GM23338 (cell line): ENCODE measurements around the gene LIFR. TPM values are rescaled to one million over a fixed set of nuclear protein-coding genes. Genes with fewer than 3 reads are reported as not detected.

Source experiments
- ATAC-seq: fragments of 200-7000 bp; cut with Tn5 transposase; 3 replicates; pipeline ENCODE4 v1.9.1; 2020
- DNase-seq: peaks from one replicate; pipeline ENCODE4 v3.0.0-alpha.2; 2015; ENCODE audit warnings: low spot score
- H2AFZ ChIP-seq: fragments of 200-600 bp; sonication (generic); 2 replicates; pipeline ENCODE4 v1.8.0; 2016; ENCODE audit warnings: antibody characterized with exemption, mild to moderate bottlenecking, moderate library complexity
- H3F3A ChIP-seq: fragments of 200-600 bp; sonication (generic); replicated peaks from 2 replicates; pipeline ENCODE4 v1.8.0; 2017; ENCODE audit warnings: antibody characterized with exemption, mixed run types, low read depth
- H3K27ac ChIP-seq: fragments of 200-600 bp; sonication (generic); 2 replicates; pipeline ENCODE4 v1.6.1; 2016; ENCODE audit warnings: low read depth
- H3K27me3 ChIP-seq: fragments of 200-600 bp; sonication (generic); 2 replicates; pipeline ENCODE4 v1.8.0; 2016; ENCODE audit warnings: mild to moderate bottlenecking, mixed run types, moderate library complexity; ENCODE audit not compliant: insufficient read depth
- H3K36me3 ChIP-seq: fragments of 200-600 bp; sonication (generic); 2 replicates; pipeline ENCODE4 v1.8.0; 2016; ENCODE audit warnings: mild to moderate bottlenecking; ENCODE audit not compliant: insufficient read depth
- H3K4me1 ChIP-seq: fragments of 200-600 bp; sonication (generic); 2 replicates; pipeline ENCODE4 v1.8.0; 2016; ENCODE audit warnings: mild to moderate bottlenecking, moderate library complexity; ENCODE audit not compliant: insufficient read depth
- H3K4me2 ChIP-seq: fragments of 200-600 bp; sonication (generic); 2 replicates; pipeline ENCODE4 v1.7.1; 2017; ENCODE audit warnings: mixed run types
- H3K4me3 ChIP-seq: fragments of 200-600 bp; sonication (generic); 2 replicates; pipeline ENCODE4 v1.6.1; 2016; ENCODE audit warnings: mixed run types
- H3K79me2 ChIP-seq: fragments of 200-600 bp; sonication (generic); replicated peaks from 2 replicates; pipeline ENCODE4 v1.8.0; 2017; ENCODE audit warnings: mild to moderate bottlenecking; ENCODE audit not compliant: insufficient read depth
- H3K9me2 ChIP-seq: fragments of 200-600 bp; sonication (generic); 2 replicates; pipeline ENCODE4 v1.8.0; 2017; ENCODE audit not compliant: insufficient read depth
- H4K20me1 ChIP-seq: fragments of 200-600 bp; sonication (generic); replicated peaks from 2 replicates; pipeline ENCODE4 v1.8.0; 2017; ENCODE audit warnings: mild to moderate bottlenecking; ENCODE audit not compliant: insufficient read depth
- H3K27ac Mint-ChIP-seq: 2 replicates; pipeline ENCODE4 v1.8.0; 2020; ENCODE audit warnings: inconsistent platforms, mild to moderate bottlenecking, moderate library complexity, mixed read lengths
- H3K27me3 Mint-ChIP-seq: 3 replicates; pipeline ENCODE4 v1.8.0; 2022; ENCODE audit warnings: low read depth, mild to moderate bottlenecking, moderate library complexity, mixed read lengths, inconsistent platforms; ENCODE audit not compliant: insufficient read depth, poor library complexity
- H3K36me3 Mint-ChIP-seq: 3 replicates; pipeline ENCODE4 v1.8.0; 2021; ENCODE audit warnings: low read depth, mild to moderate bottlenecking, inconsistent platforms, moderate library complexity, mixed read lengths
- H3K4me1 Mint-ChIP-seq: 3 replicates; pipeline ENCODE4 v1.8.0; 2020; ENCODE audit warnings: mild to moderate bottlenecking, inconsistent platforms, mixed read lengths
- H3K4me3 Mint-ChIP-seq: 3 replicates; pipeline ENCODE4 v1.8.0; 2021; ENCODE audit warnings: moderate library complexity, mild to moderate bottlenecking, inconsistent platforms, mixed read lengths
- H3K9me3 Mint-ChIP-seq: 3 replicates; pipeline ENCODE4 v1.8.0; 2020; ENCODE audit warnings: moderate library complexity, mild to moderate bottlenecking, inconsistent platforms, mixed read lengths
- CREB1 ChIP-seq: fragments of 250-450 bp; sonication (Bioruptor Pico); IDR thresholded peaks from 2 replicates; pipeline ENCODE4 v1.5.0; 2020; ENCODE audit warnings: low read depth, mild to moderate bottlenecking, moderate library complexity
- EZH2 ChIP-seq: fragments of 200-600 bp; sonication (generic); IDR thresholded peaks from one replicate; pipeline ENCODE4 v1.8.0; 2017; ENCODE audit warnings: antibody characterized with exemption, mild to moderate bottlenecking, low read depth; ENCODE audit not compliant: unreplicated experiment
- EZH2phosphoT487 ChIP-seq: fragments of 200-600 bp; sonication (generic); IDR thresholded peaks from one replicate; pipeline ENCODE4 v1.8.1; 2018; ENCODE audit warnings: antibody characterized with exemption; ENCODE audit not compliant: unreplicated experiment
- JUNB ChIP-seq: IDR thresholded peaks from one replicate; pipeline ENCODE4 v1.6.1; 2016; ENCODE audit warnings: antibody characterized with exemption; ENCODE audit not compliant: unreplicated experiment
- NANOG ChIP-seq: IDR thresholded peaks from 2 replicates; pipeline ENCODE4 v1.6.1; 2016; ENCODE audit warnings: antibody characterized with exemption, borderline replicate concordance
- POLR2AphosphoS5 ChIP-seq: IDR thresholded peaks from 2 replicates; pipeline ENCODE4 v1.6.1; 2016; ENCODE audit warnings: antibody characterized with exemption, low read depth
- STAT1 ChIP-seq: IDR thresholded peaks from one replicate; pipeline ENCODE4 v1.6.1; 2016; ENCODE audit warnings: antibody characterized with exemption; ENCODE audit not compliant: unreplicated experiment
- ZNF114 ChIP-seq: fragments of 250-450 bp; sonication (Bioruptor Pico); IDR thresholded peaks from 2 replicates; pipeline ENCODE4 v1.5.0; 2020; ENCODE audit warnings: mild to moderate bottlenecking, moderate library complexity
- ZNF331 ChIP-seq: fragments of 250-450 bp; sonication (Bioruptor Pico); IDR thresholded peaks from 2 replicates; pipeline ENCODE4 v1.5.0; 2020; ENCODE audit warnings: low read depth, mild to moderate bottlenecking, moderate library complexity
- polyA plus RNA-seq: library from polyadenylated mRNA; unstranded; fragments of >200 nt; fragmentation: Nextera tagmentation; extraction: Ambion mirVana; gene quantifications from 2 replicates; pipeline ENCODE4 v1.2.1, GENCODE V29; 2016
- total RNA-seq: library from RNA; depleted of rRNA; stranded (reverse); fragments of >200 nt; shearing (Covaris generic); gene quantifications from 2 replicates; pipeline ENCODE4 v1.2.3, GENCODE V29; 2014
- TF ChIP-seq, protein P1 (sequence below): fragments of 250-450 bp; sonication (Bioruptor Pico); IDR thresholded peaks from 2 replicates; pipeline ENCODE4 v1.5.0; 2020; ENCODE audit warnings: mild to moderate bottlenecking, moderate library complexity
- TF ChIP-seq, protein P2 (sequence below): IDR thresholded peaks from 2 replicates; pipeline ENCODE4 v1.6.1; 2016; ENCODE audit warnings: antibody characterized with exemption
- TF ChIP-seq, protein P3 (sequence below): IDR thresholded peaks from one replicate; pipeline ENCODE4 v1.6.1; 2018; ENCODE audit warnings: antibody characterized with exemption; ENCODE audit not compliant: unreplicated experiment
- TF ChIP-seq, protein P4 (sequence below), 2 experiments: fragments of 200-600 bp in 1 of 2; sonication (generic) in 1 of 2; conservative IDR thresholded peaks; 2 replicates each; pipeline versions ENCODE4 v1.5.1 to v1.6.1; 2016 to 2017; ENCODE audit warnings: antibody characterized with exemption in 2 of 2, low read depth in 2 of 2, mild to moderate bottlenecking in 2 of 2, moderate library complexity in 1 of 2

The LIFR gene
- total and polyA plus RNA-seq, 2 experiments from 2014 or later = 11.0 to 25.2 TPM

DNA sequence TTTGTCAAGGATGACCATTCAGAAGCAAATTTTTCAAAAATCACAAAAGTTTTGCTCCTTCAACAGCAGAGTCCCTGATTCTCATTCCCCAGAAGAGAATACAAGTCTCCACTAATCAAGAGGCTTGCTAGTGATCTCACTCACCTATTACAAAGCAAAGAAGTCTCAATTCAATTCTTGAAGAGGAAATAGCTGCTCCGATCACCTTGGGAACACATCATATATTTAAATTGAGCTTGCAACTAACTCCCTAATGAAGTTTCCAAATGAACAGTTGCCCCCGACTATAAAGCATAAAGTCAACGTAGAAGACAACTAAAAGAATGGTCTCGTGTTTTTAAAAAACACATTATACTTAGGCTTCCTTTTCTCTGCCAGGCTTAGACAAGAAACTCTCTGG, 1.6 kb downstream of the LIFR start:
- Histone ChIP-seq H3K27me3 (no peaks in the 10 kb centered on the region), H3F3A (no peaks in the 10 kb centered on the region), H4K20me1 (peaks cover 6% of the 10 kb centered on the region; the same call in 1 of the 2 replicates), H3K36me3 (no peaks in the 10 kb centered on the region), H3K79me2 (peaks cover 52% of the 10 kb centered on the region), H3K4me1 (peaks cover 25% of the 10 kb centered on the region), H3K4me3 (peak overlapping the region; percentile 85), H3K9me2 (no peaks in the 10 kb centered on the region), H2AFZ (no peak overlapping the region), H3K27ac (no peak overlapping the region), H3K4me2 (peak overlapping the region; percentile 90)
- no peak for TF ChIP-seq NANOG
- no peak for TF ChIP-seq STAT1
- TF ChIP-seq ZNF114 (CRISPR knock-in tag) = no peak
- TF ChIP-seq, protein P1, sequence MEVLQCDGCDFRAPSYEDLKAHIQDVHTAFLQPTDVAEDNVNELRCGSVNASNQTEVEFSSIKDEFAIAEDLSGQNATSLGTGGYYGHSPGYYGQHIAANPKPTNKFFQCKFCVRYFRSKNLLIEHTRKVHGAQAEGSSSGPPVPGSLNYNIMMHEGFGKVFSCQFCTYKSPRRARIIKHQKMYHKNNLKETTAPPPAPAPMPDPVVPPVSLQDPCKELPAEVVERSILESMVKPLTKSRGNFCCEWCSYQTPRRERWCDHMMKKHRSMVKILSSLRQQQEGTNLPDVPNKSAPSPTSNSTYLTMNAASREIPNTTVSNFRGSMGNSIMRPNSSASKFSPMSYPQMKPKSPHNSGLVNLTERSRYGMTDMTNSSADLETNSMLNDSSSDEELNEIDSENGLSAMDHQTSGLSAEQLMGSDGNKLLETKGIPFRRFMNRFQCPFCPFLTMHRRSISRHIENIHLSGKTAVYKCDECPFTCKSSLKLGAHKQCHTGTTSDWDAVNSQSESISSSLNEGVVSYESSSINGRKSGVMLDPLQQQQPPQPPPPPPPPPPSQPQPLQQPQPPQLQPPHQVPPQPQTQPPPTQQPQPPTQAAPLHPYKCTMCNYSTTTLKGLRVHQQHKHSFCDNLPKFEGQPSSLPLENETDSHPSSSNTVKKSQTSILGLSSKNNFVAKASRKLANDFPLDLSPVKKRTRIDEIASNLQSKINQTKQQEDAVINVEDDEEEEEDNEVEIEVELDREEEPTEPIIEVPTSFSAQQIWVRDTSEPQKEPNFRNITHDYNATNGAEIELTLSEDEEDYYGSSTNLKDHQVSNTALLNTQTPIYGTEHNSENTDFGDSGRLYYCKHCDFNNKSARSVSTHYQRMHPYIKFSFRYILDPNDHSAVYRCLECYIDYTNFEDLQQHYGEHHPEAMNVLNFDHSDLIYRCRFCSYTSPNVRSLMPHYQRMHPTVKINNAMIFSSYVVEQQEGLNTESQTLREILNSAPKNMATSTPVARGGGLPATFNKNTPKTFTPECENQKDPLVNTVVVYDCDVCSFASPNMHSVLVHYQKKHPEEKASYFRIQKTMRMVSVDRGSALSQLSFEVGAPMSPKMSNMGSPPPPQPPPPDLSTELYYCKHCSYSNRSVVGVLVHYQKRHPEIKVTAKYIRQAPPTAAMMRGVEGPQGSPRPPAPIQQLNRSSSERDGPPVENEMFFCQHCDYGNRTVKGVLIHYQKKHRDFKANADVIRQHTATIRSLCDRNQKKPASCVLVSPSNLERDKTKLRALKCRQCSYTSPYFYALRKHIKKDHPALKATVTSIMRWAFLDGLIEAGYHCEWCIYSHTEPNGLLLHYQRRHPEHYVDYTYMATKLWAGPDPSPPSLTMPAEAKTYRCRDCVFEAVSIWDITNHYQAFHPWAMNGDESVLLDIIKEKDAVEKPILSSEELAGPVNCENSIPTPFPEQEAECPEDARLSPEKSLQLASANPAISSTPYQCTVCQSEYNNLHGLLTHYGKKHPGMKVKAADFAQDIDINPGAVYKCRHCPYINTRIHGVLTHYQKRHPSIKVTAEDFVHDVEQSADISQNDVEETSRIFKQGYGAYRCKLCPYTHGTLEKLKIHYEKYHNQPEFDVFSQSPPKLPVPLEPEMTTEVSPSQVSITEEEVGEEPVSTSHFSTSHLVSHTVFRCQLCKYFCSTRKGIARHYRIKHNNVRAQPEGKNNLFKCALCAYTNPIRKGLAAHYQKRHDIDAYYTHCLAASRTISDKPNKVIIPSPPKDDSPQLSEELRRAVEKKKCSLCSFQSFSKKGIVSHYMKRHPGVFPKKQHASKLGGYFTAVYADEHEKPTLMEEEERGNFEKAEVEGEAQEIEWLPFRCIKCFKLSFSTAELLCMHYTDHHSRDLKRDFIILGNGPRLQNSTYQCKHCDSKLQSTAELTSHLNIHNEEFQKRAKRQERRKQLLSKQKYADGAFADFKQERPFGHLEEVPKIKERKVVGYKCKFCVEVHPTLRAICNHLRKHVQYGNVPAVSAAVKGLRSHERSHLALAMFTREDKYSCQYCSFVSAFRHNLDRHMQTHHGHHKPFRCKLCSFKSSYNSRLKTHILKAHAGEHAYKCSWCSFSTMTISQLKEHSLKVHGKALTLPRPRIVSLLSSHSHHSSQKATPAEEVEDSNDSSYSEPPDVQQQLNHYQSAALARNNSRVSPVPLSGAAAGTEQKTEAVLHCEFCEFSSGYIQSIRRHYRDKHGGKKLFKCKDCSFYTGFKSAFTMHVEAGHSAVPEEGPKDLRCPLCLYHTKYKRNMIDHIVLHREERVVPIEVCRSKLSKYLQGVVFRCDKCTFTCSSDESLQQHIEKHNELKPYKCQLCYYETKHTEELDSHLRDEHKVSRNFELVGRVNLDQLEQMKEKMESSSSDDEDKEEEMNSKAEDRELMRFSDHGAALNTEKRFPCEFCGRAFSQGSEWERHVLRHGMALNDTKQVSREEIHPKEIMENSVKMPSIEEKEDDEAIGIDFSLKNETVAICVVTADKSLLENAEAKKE (CRISPR knock-in tag) = no peak
- no peak for TF ChIP-seq JUNB
- TF ChIP-seq, protein P2, sequence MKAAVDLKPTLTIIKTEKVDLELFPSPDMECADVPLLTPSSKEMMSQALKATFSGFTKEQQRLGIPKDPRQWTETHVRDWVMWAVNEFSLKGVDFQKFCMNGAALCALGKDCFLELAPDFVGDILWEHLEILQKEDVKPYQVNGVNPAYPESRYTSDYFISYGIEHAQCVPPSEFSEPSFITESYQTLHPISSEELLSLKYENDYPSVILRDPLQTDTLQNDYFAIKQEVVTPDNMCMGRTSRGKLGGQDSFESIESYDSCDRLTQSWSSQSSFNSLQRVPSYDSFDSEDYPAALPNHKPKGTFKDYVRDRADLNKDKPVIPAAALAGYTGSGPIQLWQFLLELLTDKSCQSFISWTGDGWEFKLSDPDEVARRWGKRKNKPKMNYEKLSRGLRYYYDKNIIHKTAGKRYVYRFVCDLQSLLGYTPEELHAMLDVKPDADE = no peak
- TF ChIP-seq, protein P3, sequence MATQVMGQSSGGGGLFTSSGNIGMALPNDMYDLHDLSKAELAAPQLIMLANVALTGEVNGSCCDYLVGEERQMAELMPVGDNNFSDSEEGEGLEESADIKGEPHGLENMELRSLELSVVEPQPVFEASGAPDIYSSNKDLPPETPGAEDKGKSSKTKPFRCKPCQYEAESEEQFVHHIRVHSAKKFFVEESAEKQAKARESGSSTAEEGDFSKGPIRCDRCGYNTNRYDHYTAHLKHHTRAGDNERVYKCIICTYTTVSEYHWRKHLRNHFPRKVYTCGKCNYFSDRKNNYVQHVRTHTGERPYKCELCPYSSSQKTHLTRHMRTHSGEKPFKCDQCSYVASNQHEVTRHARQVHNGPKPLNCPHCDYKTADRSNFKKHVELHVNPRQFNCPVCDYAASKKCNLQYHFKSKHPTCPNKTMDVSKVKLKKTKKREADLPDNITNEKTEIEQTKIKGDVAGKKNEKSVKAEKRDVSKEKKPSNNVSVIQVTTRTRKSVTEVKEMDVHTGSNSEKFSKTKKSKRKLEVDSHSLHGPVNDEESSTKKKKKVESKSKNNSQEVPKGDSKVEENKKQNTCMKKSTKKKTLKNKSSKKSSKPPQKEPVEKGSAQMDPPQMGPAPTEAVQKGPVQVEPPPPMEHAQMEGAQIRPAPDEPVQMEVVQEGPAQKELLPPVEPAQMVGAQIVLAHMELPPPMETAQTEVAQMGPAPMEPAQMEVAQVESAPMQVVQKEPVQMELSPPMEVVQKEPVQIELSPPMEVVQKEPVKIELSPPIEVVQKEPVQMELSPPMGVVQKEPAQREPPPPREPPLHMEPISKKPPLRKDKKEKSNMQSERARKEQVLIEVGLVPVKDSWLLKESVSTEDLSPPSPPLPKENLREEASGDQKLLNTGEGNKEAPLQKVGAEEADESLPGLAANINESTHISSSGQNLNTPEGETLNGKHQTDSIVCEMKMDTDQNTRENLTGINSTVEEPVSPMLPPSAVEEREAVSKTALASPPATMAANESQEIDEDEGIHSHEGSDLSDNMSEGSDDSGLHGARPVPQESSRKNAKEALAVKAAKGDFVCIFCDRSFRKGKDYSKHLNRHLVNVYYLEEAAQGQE = no peak
- TF ChIP-seq, protein P4, sequence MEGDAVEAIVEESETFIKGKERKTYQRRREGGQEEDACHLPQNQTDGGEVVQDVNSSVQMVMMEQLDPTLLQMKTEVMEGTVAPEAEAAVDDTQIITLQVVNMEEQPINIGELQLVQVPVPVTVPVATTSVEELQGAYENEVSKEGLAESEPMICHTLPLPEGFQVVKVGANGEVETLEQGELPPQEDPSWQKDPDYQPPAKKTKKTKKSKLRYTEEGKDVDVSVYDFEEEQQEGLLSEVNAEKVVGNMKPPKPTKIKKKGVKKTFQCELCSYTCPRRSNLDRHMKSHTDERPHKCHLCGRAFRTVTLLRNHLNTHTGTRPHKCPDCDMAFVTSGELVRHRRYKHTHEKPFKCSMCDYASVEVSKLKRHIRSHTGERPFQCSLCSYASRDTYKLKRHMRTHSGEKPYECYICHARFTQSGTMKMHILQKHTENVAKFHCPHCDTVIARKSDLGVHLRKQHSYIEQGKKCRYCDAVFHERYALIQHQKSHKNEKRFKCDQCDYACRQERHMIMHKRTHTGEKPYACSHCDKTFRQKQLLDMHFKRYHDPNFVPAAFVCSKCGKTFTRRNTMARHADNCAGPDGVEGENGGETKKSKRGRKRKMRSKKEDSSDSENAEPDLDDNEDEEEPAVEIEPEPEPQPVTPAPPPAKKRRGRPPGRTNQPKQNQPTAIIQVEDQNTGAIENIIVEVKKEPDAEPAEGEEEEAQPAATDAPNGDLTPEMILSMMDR (conservative IDR thresholded peaks at IDR 0.05; ENCODE audit: low read depth in 2 of 2) = no peak
- no peak for TF ChIP-seq ZNF331 (CRISPR knock-in tag)
- TF ChIP-seq CREB1 = no peak
- TF ChIP-seq POLR2AphosphoS5 = no peak
- no peak for TF ChIP-seq EZH2
- TF ChIP-seq EZH2phosphoT487 = no peak
- DNase-seq (peak; percentile 11), ATAC-seq (no peak)
- H3K4me1 Mint-ChIP-seq = peaks cover 32% of the 10 kb centered on the region
- no peak overlapping the region for H3K27ac Mint-ChIP-seq
- peaks cover 3% of the 10 kb centered on the region; the same call in 1 of the 3 replicates for H3K36me3 Mint-ChIP-seq
- peak overlapping the region; percentile 96 for H3K4me3 Mint-ChIP-seq
- H3K9me3 Mint-ChIP-seq = no peaks in the 10 kb centered on the region; the same call in 2 of the 3 replicates
- peaks cover 6% of the 10 kb centered on the region for H3K27me3 Mint-ChIP-seq
